ENCODE results near the gene NAALADL2.

DNA sequence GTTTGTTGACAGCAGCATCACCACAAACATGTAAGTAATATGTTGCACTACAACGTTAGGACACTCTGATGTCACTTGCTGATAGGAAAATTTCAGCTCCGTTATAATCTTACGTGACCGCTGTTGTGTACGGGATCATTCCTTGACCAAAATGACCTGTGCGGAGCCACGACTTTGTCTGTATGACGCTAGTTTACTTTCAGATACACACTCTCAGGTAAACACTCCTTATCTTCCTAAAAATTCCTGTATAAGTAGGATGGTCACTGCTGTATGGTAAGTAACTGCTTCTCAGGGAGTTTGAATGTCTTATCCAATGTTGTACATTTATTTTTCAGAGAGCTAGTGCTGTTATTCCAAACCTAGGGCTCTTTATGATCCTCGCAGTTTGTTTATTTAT lies 410.3 kb downstream of the NAALADL2 start:
- TF ChIP-seq CTCF (conservative IDR thresholded peaks at IDR 0.05): no peak
- TF ChIP-seq ZFX (IDR thresholded peaks at IDR 0.05): no peak
